Left ventricle myocardium superior (tissue), 1 donor: Measurements from ENCODE around the gene POU6F2. TPM values are rescaled to one million over a fixed set of nuclear protein-coding genes. Genes with fewer than 3 reads are reported as not detected.
A peak's percentile ranks its signal among the peaks of the same experiment; 100 is the strongest.

ENCODE experiments used
- ATAC-seq: fragments of 200-7000 bp; cut with Tn5 transposase; one replicate; pipeline ENCODE4 v1.9.1; 2020; ENCODE audit warnings: mild to moderate bottlenecking, moderate library complexity
- DNase-seq: peaks from one replicate; pipeline ENCODE4 v3.0.0-alpha.2; 2020
- intact Hi-C: fragments of 100-400 bp; cut with micrococcal nuclease; formaldehyde crosslinking; loops from one replicate; pipeline ENCODE4 v1.11.0; 2022
- total RNA-seq: library from RNA; stranded (reverse); fragmentation: NEBNext Ultra II Directional; extraction: Animal tissue kit (Norgen Biotek cat#: 25700); gene quantifications from one replicate; pipeline ENCODE4 v1.2.1, GENCODE V29; 2021
- donor health status: DM: no; HTN: yes; CAD: no; lungs with severe emphysema.

The POU6F2 gene
- total RNA-seq, 1 donor from 2014 or later, result not detected

GRCh38 chr7:39404907-39405306, 427.2 kb downstream of the POU6F2 start:
- ATAC-seq (no peak), DNase-seq (no peak)
- intact Hi-C loops, result no loop called here

GRCh38 chr7:39405581-39405980, 427.9 kb downstream of the POU6F2 start:
- ATAC-seq (no peak), DNase-seq (no peak)
- intact Hi-C loops, result no loop called here

GRCh38 chr7:39406467-39406866, 428.8 kb downstream of the POU6F2 start:
- no peak for DNase-seq
- intact Hi-C loops, result no loop called here
- no peak for ATAC-seq

GRCh38 chr7:39407137-39407536, 429.4 kb downstream of the POU6F2 start:
- intact Hi-C loops, result no loop called here
- ATAC-seq (no peak), DNase-seq (no peak)

GRCh38 chr7:39407723-39408122, 430.0 kb downstream of the POU6F2 start:
- ATAC-seq, result no peak
- DNase-seq, result no peak

GRCh38 chr7:39408906-39409305, 431.2 kb downstream of the POU6F2 start:
- ATAC-seq (no peak), DNase-seq (no peak)
- intact Hi-C loops, result no loop called here

More at GRCh38 chr7:39407723-39408122, 430.0 kb downstream of the POU6F2 start:
- intact Hi-C loops, result no loop called here

GRCh38 chr7:39410582-39410981, 432.9 kb downstream of the POU6F2 start:
- intact Hi-C loops, result no loop called here
- no peak for DNase-seq
- ATAC-seq, result no peak

GRCh38 chr7:39413636-39414223, 436.0 kb downstream of the POU6F2 start:
- DNase-seq (no peak), ATAC-seq (peak; percentile 57)
- intact Hi-C loops, result no loop called here

- DNase-seq, result peak; percentile 61
- intact Hi-C loops, result no loop called here
These were observed 436.7 kb downstream of the POU6F2 start for GRCh38 chr7:39414224-39415035.

GRCh38 chr7:39415091-39415787, 437.5 kb downstream of the POU6F2 start:
- DNase-seq, result no peak
- ATAC-seq, result no peak
- intact Hi-C loops, result no loop called here

More at GRCh38 chr7:39414224-39415035, 436.7 kb downstream of the POU6F2 start:
- ATAC-seq, result peak; percentile 87

GRCh38 chr7:39416866-39417265, 439.2 kb downstream of the POU6F2 start:
- DNase-seq, result no peak
- ATAC-seq, result no peak

GRCh38 chr7:39417642-39418041, 439.9 kb downstream of the POU6F2 start:
- ATAC-seq (no peak), DNase-seq (no peak)
- intact Hi-C loops, result no loop called here

More at GRCh38 chr7:39416866-39417265, 439.2 kb downstream of the POU6F2 start:
- intact Hi-C loops, result no loop called here

GRCh38 chr7:39421251-39421650, 443.5 kb downstream of the POU6F2 start:
- no peak for DNase-seq
- no peak for ATAC-seq
- intact Hi-C loops, result no loop called here

GRCh38 chr7:39421661-39422060, 444.0 kb downstream of the POU6F2 start:
- DNase-seq, result no peak
- no peak for ATAC-seq
- intact Hi-C loops, result no loop called here

GRCh38 chr7:39428221-39428620, 450.5 kb downstream of the POU6F2 start:
- ATAC-seq (no peak), DNase-seq (no peak)
- intact Hi-C loops, result no loop called here

- ATAC-seq (no peak), DNase-seq (no peak)
- intact Hi-C loops, result no loop called here
These were observed 451.7 kb downstream of the POU6F2 start for GRCh38 chr7:39429421-39429820.

- no peak for DNase-seq
- intact Hi-C loops, result no loop called here
- ATAC-seq, result no peak
These were observed 452.7 kb downstream of the POU6F2 start for GRCh38 chr7:39430441-39430840.

GRCh38 chr7:39430909-39431641, 453.4 kb downstream of the POU6F2 start:
- DNase-seq, result no peak
- no peak for ATAC-seq
- intact Hi-C loops, result no loop called here

GRCh38 chr7:39432368-39432767, 454.7 kb downstream of the POU6F2 start:
- DNase-seq (no peak), ATAC-seq (no peak)
- intact Hi-C loops, result no loop called here
